Measurements from ENCODE around the gene NPC2. TPM values are rescaled to one million over a fixed set of nuclear protein-coding genes. Genes with fewer than 3 reads are reported as not detected.
A peak's percentile ranks its signal among the peaks of the same experiment; 100 is the strongest.

Gene NPC2
- total and polyA plus RNA-seq, 9 of the 15 experiments (the other 6 are each of a cell fraction or from before 2014, with no cell fraction given), result 16.6 to 74.1 (median 32.6) TPM

GRCh38 chr14:74472601-74473000 lies 20.5 kb downstream of the NPC2 start:
- Histone ChIP-seq H3K4me2 (ENCODE audit: insufficient read depth, low read length) (no peak overlapping the region), H3K4me1 (replicated peaks in 1 of 2; ENCODE audit: control insufficient read depth in 2 of 2, insufficient read depth in 2 of 2, low read length in 2 of 2) (no peaks in the 10 kb centered on the region; a peak in 1 of 5 replicates), H3K27me3 (ENCODE audit: control insufficient read depth in 2 of 2, insufficient read depth in 2 of 2, low read length in 2 of 2) (no peaks in the 10 kb centered on the region; a peak in 1 of 5 replicates), H3K27ac (ENCODE audit: extremely low read depth, low read depth, low read length) (no peak overlapping the region), H3K9me1 (ENCODE audit: control insufficient read depth, insufficient read depth, low read length) (no peaks in the 10 kb centered on the region), H3K9me3 (replicated peaks; ENCODE audit: control insufficient read depth, insufficient read depth, low read depth, low read length) (no peaks in the 10 kb centered on the region), H3K79me2 (ENCODE audit: control insufficient read depth, insufficient read depth, low read length) (no peaks in the 10 kb centered on the region), H2AFZ (ENCODE audit: low read depth, low read length) (no peak overlapping the region), H3K36me3 (ENCODE audit: control insufficient read depth, insufficient read depth, low read length) (no peaks in the 10 kb centered on the region), H3K4me3 (no peak overlapping the region), H4K20me1 (replicated peaks; ENCODE audit: control insufficient read depth, insufficient read depth, low read length) (no peaks in the 10 kb centered on the region), H3K9ac (ENCODE audit: insufficient read depth in 1 of 2, low read depth in 2 of 2, low read length in 2 of 2) (no peak overlapping the region)
- TF ChIP-seq, protein P1, sequence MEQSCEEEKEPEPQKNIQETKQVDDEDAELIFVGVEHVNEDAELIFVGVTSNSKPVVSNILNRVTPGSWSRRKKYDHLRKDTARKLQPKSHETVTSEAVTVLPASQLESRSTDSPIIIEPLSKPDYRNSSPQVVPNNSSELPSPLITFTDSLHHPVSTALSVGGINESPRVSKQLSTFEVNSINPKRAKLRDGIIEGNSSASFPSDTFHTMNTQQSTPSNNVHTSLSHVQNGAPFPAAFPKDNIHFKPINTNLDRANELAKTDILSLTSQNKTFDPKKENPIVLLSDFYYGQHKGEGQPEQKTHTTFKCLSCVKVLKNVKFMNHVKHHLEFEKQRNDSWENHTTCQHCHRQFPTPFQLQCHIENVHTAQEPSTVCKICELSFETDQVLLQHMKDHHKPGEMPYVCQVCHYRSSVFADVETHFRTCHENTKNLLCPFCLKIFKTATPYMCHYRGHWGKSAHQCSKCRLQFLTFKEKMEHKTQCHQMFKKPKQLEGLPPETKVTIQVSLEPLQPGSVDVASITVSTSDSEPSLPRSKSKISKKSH (CRISPR knock-in tag; IDR thresholded peaks at IDR 0.05), result no peak
- peak; percentile 91 for TF ChIP-seq ZFP36 (IDR thresholded peaks at IDR 0.05; ENCODE audit: low read depth, low read length, partially characterized antibody)
- peak; percentile 22; the same call in 1 of the 2 replicates for TF ChIP-seq BCOR (IDR thresholded peaks at IDR 0.05)
- no TSS peak for BruUV-seq (replicated peaks)
- FAIRE-seq (no peak), ATAC-seq (no peak), DNase-seq (ENCODE audit: extremely low read depth in 1 of 4, low spot score in 3 of 4) (no peak)
- POLR2A ChIA-PET, result no interaction called here
- in situ Hi-C loops (cut with MboI), result loop anchor here (10.0 kb wide), 1 partner anchor 108 kb away; no protein-coding TSS in a partner anchor
- WGBS (ENCODE audit: insufficient coverage, low coverage, missing lambda C conversion rate), result 0% methylated on average over 2 of the region's 2 CpGs
- intact Hi-C loops (cut with micrococcal nuclease), result no loop called here
- CTCF ChIA-PET (ENCODE audit: low intra/inter-chr PET ratio), result no interaction called here

Measured in K562 (cell line).